GM18505 (cell line): Measurements from ENCODE around the gene ERI2.
"Not testable (repeated sequence)": the region's sequence is repeated elsewhere in the genome, so short reads cannot be mapped to it uniquely, and the experiment has no call there.

Experiments
- ATAC-seq: cut with Tn5 transposase; IDR thresholded peaks from one replicate; pipeline ENCODE4 v1.9.1; 2021; ENCODE audit not compliant: unreplicated experiment
- POLR2A ChIP-seq: IDR thresholded peaks from 4 replicates; pipeline ENCODE4 v1.6.1; 2011; ENCODE audit warnings: borderline replicate concordance; ENCODE audit not compliant: insufficient read depth, insufficient read length; ENCODE audit errors: extremely low read depth

ERI2 gene

GRCh38 chr16:20838240-20838639 is 32.0 kb upstream of the ERI2 start:
- ATAC-seq = no peak
- no peak for TF ChIP-seq POLR2A

- no peak for TF ChIP-seq POLR2A
- no peak for ATAC-seq
Observed at GRCh38 chr16:20833086-20833485, 26.8 kb upstream of the ERI2 start.

- ATAC-seq = no peak
- no peak for TF ChIP-seq POLR2A
Observed at GRCh38 chr16:20830372-20830771, 24.1 kb upstream of the ERI2 start.

GRCh38 chr16:20829536-20829935 is 23.3 kb upstream of the ERI2 start:
- ATAC-seq = no peak
- no peak for TF ChIP-seq POLR2A

- ATAC-seq = no peak
- no peak for TF ChIP-seq POLR2A
Observed at GRCh38 chr16:20826039-20826566, 19.8 kb upstream of the ERI2 start.

GRCh38 chr16:20822521-20823325 is 16.5 kb upstream of the ERI2 start:
- ATAC-seq = no peak
- TF ChIP-seq POLR2A = no peak

GRCh38 chr16:20821682-20822081 is 15.4 kb upstream of the ERI2 start:
- TF ChIP-seq POLR2A = no peak

GRCh38 chr16:20818929-20819585 is 12.8 kb upstream of the ERI2 start:
- TF ChIP-seq POLR2A = no peak
- no peak for ATAC-seq

More at GRCh38 chr16:20821682-20822081, 15.4 kb upstream of the ERI2 start:
- ATAC-seq = no peak

- no peak for ATAC-seq
- TF ChIP-seq POLR2A = no peak
Observed at GRCh38 chr16:20814784-20815183, 8.5 kb upstream of the ERI2 start.

- ATAC-seq = no peak
- TF ChIP-seq POLR2A = no peak
Observed at GRCh38 chr16:20812510-20812909, 6.2 kb upstream of the ERI2 start.

- TF ChIP-seq POLR2A = no peak
- no peak for ATAC-seq
Observed at GRCh38 chr16:20811889-20812439, 5.7 kb upstream of the ERI2 start.

- no peak for ATAC-seq
- no peak for TF ChIP-seq POLR2A
Observed at GRCh38 chr16:20807862-20808261, 1.6 kb upstream of the ERI2 start.

GRCh38 chr16:20805684-20806167 is 546 bp downstream of the ERI2 start:
- not testable (repeated sequence) for ATAC-seq
